KMS-11 (cell line): Measurements from ENCODE around the gene MAJIN.

ENCODE experiments used
- H2AFZ ChIP-seq: fragments of 200-600 bp; sonication (generic); 2 replicates; pipeline ENCODE4 v1.6.1; 2016; ENCODE audit warnings: antibody characterized with exemption, mixed run types, low read depth
- H3K27ac ChIP-seq: fragments of 200-600 bp; sonication (generic); 2 replicates; pipeline ENCODE4 v1.6.1; 2016; ENCODE audit warnings: mild to moderate bottlenecking, mixed run types
- H3K27me3 ChIP-seq: fragments of 200-600 bp; sonication (generic); 2 replicates; pipeline ENCODE4 v1.6.1; 2017; ENCODE audit warnings: mild to moderate bottlenecking, low read depth, mixed run types, moderate library complexity; ENCODE audit not compliant: insufficient read depth
- H3K36me3 ChIP-seq: fragments of 200-600 bp; sonication (generic); 2 replicates; pipeline ENCODE4 v1.6.1; 2017; ENCODE audit warnings: mild to moderate bottlenecking, mixed run types; ENCODE audit not compliant: insufficient read depth
- H3K4me1 ChIP-seq: fragments of 200-600 bp; sonication (generic); 2 replicates; pipeline ENCODE4 v1.6.1; 2016; ENCODE audit warnings: mild to moderate bottlenecking, low read depth, mixed run types; ENCODE audit not compliant: poor library complexity, severe bottlenecking
- H3K4me2 ChIP-seq: fragments of 200-600 bp; sonication (generic); 2 replicates; pipeline ENCODE4 v1.7.0; 2016; ENCODE audit warnings: mild to moderate bottlenecking, mixed run types
- H3K4me3 ChIP-seq: fragments of 200-600 bp; sonication (generic); IDR thresholded peaks from 2 replicates; pipeline ENCODE4 v1.6.1; 2017; ENCODE audit warnings: low read depth, low read length, mixed read lengths; ENCODE audit not compliant: insufficient read depth
- H3K79me2 ChIP-seq: fragments of 200-600 bp; sonication (generic); 2 replicates; pipeline ENCODE4 v1.6.1; 2016; ENCODE audit warnings: low read depth, mixed run types; ENCODE audit not compliant: insufficient read depth
- H3K9ac ChIP-seq: fragments of 200-600 bp; sonication (generic); 2 replicates; pipeline ENCODE4 v1.6.1; 2016; ENCODE audit warnings: mild to moderate bottlenecking, mixed run types
- H4K20me1 ChIP-seq: fragments of 200-600 bp; sonication (generic); 2 replicates; pipeline ENCODE4 v1.6.1; 2016; ENCODE audit warnings: mild to moderate bottlenecking, mixed run types; ENCODE audit not compliant: insufficient read depth
- CTCF ChIP-seq: fragments of 200-600 bp; sonication (generic); conservative IDR thresholded peaks from 2 replicates; pipeline ENCODE4 v1.6.1; 2017; ENCODE audit warnings: low read depth, mild to moderate bottlenecking, antibody characterized with exemption, low read length, moderate library complexity, mixed read lengths

The MAJIN gene

DNA sequence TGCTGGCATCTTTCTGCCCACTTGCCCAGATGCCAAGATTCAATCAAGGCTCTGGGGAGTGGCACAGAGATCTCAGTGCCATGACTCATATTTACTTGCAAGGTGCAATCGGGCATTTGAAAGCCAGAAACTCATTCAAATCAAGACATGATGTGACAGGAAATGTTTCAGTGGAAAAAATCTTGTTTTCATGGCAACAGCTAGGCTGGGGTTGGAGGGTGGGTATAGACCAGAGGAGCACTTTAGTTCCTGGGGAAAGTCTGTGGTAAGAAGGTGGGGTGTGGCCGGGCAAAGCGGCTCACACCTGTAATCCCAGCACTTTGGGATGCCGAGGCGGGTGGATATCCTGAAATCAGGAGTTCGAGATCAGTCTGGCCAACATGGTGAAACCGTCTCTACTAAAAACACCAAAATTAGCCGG is 1.2 kb downstream of the MAJIN start:
- Histone ChIP-seq H3K4me3 (no peak overlapping the region), H3K27me3 (no peaks in the 10 kb centered on the region), H4K20me1 (no peaks in the 10 kb centered on the region), H3K79me2 (no peaks in the 10 kb centered on the region), H3K36me3 (no peaks in the 10 kb centered on the region), H3K4me2 (no peak overlapping the region), H3K9ac (no peak overlapping the region), H3K27ac (no peak overlapping the region), H3K4me1 (no peaks in the 10 kb centered on the region), H2AFZ (no peak overlapping the region)
- TF ChIP-seq CTCF: no peak

DNA sequence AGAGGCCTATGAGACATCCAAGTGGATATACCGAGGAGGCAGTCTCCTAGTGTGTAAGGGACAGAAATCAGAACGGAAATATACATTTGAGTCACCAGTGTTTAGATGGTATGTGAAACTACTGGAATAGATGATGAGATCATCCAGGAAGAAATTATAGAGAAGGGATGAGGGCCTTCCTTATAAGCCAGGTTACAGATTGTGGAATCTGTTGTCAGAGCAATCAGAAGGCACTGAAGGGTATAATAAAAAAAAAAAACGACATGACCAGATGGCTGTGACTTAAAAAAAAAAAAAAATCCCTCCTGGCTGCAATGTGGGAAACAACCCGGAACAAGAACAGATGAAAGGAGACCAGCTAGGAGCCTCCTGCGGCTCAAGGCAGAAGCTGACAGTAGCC is 2.7 kb downstream of the MAJIN start:
- H3K36me3 ChIP-seq: no peaks in the 10 kb centered on the region
- H2AFZ ChIP-seq: no peak overlapping the region
- H4K20me1 ChIP-seq: no peaks in the 10 kb centered on the region
- no peak overlapping the region for H3K9ac ChIP-seq
- no peak for TF ChIP-seq CTCF
- H3K79me2 ChIP-seq: no peaks in the 10 kb centered on the region
- H3K4me3 ChIP-seq: no peak overlapping the region
- no peaks in the 10 kb centered on the region for H3K27me3 ChIP-seq
- no peaks in the 10 kb centered on the region for H3K4me1 ChIP-seq
- no peak overlapping the region for H3K27ac ChIP-seq
- no peak overlapping the region for H3K4me2 ChIP-seq

DNA sequence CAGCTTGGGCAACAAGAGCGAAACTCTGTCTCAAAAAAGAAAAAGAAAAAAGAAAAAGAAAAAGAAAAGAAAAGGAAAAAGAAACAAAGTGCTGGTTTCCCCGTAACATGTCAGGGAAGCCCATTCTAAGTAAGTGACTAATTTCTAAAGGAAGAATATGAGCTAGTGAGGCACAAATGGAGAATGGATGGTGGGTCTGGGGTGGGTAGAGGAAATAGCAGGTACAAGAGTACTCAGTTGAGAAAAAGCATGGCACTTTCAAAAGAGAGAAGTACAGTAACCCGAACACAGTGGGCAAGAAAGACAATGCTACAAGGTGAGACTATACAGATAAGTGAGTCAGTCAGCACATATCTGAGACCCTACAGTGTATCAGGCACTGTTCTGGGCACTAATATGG is 4.5 kb downstream of the MAJIN start:
- Histone ChIP-seq H3K4me2 (no peak overlapping the region), H3K9ac (no peak overlapping the region), H3K27me3 (no peaks in the 10 kb centered on the region), H3K36me3 (no peaks in the 10 kb centered on the region), H2AFZ (no peak overlapping the region), H4K20me1 (no peaks in the 10 kb centered on the region), H3K79me2 (no peaks in the 10 kb centered on the region), H3K27ac (no peak overlapping the region), H3K4me1 (no peaks in the 10 kb centered on the region), H3K4me3 (no peak overlapping the region)
- TF ChIP-seq CTCF: no peak

DNA sequence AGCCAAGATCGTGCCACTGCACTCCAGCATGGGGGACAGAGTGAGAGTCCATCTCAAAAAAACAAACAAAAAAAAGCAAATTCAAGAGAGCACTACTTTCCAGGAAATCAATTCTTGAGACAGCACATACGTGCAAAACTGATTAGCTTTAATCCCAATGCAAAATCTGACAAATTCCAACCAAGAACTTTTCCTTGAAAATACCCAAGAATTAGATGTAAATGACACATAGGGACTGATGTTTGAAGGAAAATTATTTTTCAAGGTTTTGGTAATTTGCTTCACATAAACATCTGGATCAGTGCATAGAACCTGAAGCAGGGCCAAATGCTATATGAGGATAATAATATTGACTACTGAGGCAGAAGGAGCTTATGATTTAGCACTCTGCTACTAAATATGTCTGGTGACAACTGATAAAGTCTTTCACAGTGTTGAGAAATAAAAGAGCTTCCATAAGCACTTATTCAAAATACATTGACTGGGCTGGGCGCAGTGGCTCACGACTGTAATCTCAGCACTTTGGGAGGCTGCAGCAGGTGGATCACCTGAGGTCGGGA is 8.8 kb downstream of the MAJIN start:
- Histone ChIP-seq H3K4me1 (no peaks in the 10 kb centered on the region), H3K36me3 (no peaks in the 10 kb centered on the region), H3K4me2 (no peak overlapping the region), H3K4me3 (no peak overlapping the region), H4K20me1 (no peaks in the 10 kb centered on the region), H3K27me3 (no peaks in the 10 kb centered on the region), H2AFZ (no peak overlapping the region), H3K9ac (no peak overlapping the region), H3K79me2 (no peaks in the 10 kb centered on the region), H3K27ac (no peak overlapping the region)
- no peak for TF ChIP-seq CTCF
